ENCODE measurements around the gene PARD3. TPM values are rescaled to one million over a fixed set of nuclear protein-coding genes. Genes with fewer than 3 reads are reported as not detected.

The PARD3 gene
- total RNA-seq, 4 donors from 2014 or later, result 39.2 to 124 (median 48.0) TPM

DNA sequence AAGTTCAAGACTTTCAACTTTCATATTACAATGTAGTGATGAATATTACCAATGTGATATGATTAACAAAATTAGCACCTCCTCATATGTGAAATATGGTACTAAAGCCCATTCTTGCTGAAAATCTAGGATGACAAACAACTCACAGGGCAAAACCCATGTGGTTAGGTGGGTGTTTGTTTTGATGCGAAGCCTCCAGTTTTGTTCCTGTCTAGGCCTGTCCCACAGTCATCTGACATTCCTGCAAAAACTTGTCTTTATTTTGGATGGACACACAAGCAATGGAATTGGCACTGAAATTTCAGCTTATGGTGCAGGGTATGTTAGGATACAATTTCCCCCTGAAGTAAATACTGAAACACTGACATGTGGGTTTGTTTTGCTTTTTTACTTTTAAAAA lies 95.3 kb downstream of the PARD3 start:
- Histone ChIP-seq H3K9me3 (no peaks in the 10 kb centered on the region), H3K27me3 (no peaks in the 10 kb centered on the region), H3K4me3 (no peak overlapping the region), H3K27ac (no peak overlapping the region), H3K36me3 (no peaks in the 10 kb centered on the region), H3K4me1 (peaks cover 0 to 6% (median 0%) of the 10 kb centered on the region in 4 donors)
- DNase-seq, result no peak
- no peak for TF ChIP-seq POLR2A (IDR thresholded peaks at IDR 0.05)
- TF ChIP-seq CTCF (IDR thresholded peaks at IDR 0.05), result no peak

GRCh38 chr10:34719328-34719727 lies 95.8 kb downstream of the PARD3 start:
- DNase-seq, result no peak

DNA sequence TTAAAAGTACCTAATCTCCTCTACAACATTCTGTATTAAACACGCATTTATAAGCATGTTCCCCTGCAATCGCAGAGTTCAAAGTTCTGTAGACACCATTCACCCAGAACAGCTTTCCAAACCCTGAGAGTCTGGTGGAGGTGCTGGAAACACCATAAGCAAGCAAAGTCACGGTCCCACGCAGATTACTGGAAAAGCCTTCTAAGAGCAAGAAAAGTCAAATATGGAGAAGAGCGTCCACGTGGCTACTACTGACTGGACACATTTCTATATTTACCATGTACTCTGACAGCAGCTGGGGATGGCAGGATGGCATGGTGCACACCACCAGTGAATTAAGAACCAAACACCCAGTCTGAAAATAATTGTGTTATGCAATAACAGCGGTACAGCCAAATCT lies 97.7 kb downstream of the PARD3 start:
- H3K27ac ChIP-seq, result no peak overlapping the region

More at GRCh38 chr10:34719328-34719727, 95.8 kb downstream of the PARD3 start:
- H3K36me3 ChIP-seq, result no peaks in the 10 kb centered on the region
- no peaks in the 10 kb centered on the region for H3K9me3 ChIP-seq
- H3K4me1 ChIP-seq, result peaks cover 0 to 6% (median 0%) of the 10 kb centered on the region in 4 donors
- no peaks in the 10 kb centered on the region for H3K27me3 ChIP-seq
- H3K4me3 ChIP-seq, result no peak overlapping the region
- H3K27ac ChIP-seq, result no peak overlapping the region
- TF ChIP-seq POLR2A (IDR thresholded peaks at IDR 0.05) (no peak), CTCF (IDR thresholded peaks at IDR 0.05) (no peak)

GRCh38 chr10:34716958-34717357 lies 98.1 kb downstream of the PARD3 start:
- Histone ChIP-seq H3K27ac (no peak overlapping the region), H3K4me1 (peaks cover 0 to 12% (median 0%) of the 10 kb centered on the region in 4 donors)
- no peak for DNase-seq

More for the DNA sequence above, 97.7 kb downstream of the PARD3 start:
- H3K4me3 ChIP-seq, result no peak overlapping the region
- no peak for DNase-seq
- no peaks in the 10 kb centered on the region for H3K27me3 ChIP-seq
- TF ChIP-seq CTCF (IDR thresholded peaks at IDR 0.05), result no peak
- no peak for TF ChIP-seq POLR2A (IDR thresholded peaks at IDR 0.05)
- H3K9me3 ChIP-seq, result no peaks in the 10 kb centered on the region
- H3K36me3 ChIP-seq, result no peaks in the 10 kb centered on the region
- H3K4me1 ChIP-seq, result peaks cover 0 to 7% (median 0%) of the 10 kb centered on the region in 4 donors

DNA sequence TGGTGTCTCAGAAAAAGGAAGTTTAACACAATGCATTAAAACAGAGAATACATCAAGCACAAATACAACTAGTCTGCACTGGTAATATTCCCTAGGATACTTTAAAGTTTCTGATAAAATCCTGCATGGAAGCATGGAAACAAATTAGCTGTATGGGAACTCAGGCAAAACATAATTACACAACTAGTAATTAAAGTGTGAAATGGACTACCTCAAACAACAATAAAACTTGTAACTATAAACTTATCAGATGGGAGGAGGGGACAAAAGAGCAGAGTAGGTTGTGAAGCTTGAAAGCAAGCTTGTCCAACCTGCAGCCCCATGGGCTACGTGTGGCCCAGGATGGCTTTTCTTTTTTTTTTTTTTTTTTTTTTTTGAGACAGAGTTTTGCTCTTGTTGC lies 98.9 kb downstream of the PARD3 start:
- TF ChIP-seq CTCF (IDR thresholded peaks at IDR 0.05), result no peak
- TF ChIP-seq POLR2A (IDR thresholded peaks at IDR 0.05), result no peak
- Histone ChIP-seq H3K9me3 (no peaks in the 10 kb centered on the region), H3K4me3 (no peak overlapping the region), H3K27ac (no peak overlapping the region), H3K27me3 (no peaks in the 10 kb centered on the region), H3K4me1 (peaks cover 0 to 14% (median 0%) of the 10 kb centered on the region in 4 donors), H3K36me3 (no peaks in the 10 kb centered on the region)
- no peak for DNase-seq

More at GRCh38 chr10:34716958-34717357, 98.1 kb downstream of the PARD3 start:
- H3K27me3 ChIP-seq, result no peaks in the 10 kb centered on the region
- H3K9me3 ChIP-seq, result no peaks in the 10 kb centered on the region
- H3K36me3 ChIP-seq, result no peaks in the 10 kb centered on the region
- no peak for TF ChIP-seq CTCF (IDR thresholded peaks at IDR 0.05)
- no peak for TF ChIP-seq POLR2A (IDR thresholded peaks at IDR 0.05)
- H3K4me3 ChIP-seq, result no peak overlapping the region

Data from Peyer's patch (tissue), 4 donors.